ENCODE measurements around the gene ETV6.

DNA sequence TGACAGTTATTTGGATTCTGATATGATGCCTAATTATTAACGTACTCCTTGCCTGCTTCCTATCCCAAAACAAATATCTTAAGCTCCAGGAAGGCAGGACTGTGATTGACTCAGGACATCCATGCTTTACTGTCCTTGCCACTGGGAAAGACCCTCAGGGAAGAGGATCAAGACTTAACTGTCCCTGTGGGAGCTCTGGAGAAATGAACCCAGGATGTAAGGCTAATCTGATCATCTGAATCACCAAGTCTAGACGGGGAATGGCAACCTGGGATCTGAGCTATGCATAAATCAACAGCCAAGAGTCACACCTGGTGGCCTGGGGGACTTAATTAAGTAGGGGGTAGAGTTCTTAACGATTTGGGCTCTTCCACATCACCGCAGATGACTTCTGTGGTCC, 268.0 kb downstream of the ETV6 start:
- TF ChIP-seq, protein P1, sequence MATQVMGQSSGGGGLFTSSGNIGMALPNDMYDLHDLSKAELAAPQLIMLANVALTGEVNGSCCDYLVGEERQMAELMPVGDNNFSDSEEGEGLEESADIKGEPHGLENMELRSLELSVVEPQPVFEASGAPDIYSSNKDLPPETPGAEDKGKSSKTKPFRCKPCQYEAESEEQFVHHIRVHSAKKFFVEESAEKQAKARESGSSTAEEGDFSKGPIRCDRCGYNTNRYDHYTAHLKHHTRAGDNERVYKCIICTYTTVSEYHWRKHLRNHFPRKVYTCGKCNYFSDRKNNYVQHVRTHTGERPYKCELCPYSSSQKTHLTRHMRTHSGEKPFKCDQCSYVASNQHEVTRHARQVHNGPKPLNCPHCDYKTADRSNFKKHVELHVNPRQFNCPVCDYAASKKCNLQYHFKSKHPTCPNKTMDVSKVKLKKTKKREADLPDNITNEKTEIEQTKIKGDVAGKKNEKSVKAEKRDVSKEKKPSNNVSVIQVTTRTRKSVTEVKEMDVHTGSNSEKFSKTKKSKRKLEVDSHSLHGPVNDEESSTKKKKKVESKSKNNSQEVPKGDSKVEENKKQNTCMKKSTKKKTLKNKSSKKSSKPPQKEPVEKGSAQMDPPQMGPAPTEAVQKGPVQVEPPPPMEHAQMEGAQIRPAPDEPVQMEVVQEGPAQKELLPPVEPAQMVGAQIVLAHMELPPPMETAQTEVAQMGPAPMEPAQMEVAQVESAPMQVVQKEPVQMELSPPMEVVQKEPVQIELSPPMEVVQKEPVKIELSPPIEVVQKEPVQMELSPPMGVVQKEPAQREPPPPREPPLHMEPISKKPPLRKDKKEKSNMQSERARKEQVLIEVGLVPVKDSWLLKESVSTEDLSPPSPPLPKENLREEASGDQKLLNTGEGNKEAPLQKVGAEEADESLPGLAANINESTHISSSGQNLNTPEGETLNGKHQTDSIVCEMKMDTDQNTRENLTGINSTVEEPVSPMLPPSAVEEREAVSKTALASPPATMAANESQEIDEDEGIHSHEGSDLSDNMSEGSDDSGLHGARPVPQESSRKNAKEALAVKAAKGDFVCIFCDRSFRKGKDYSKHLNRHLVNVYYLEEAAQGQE (IDR thresholded peaks at IDR 0.05; ENCODE audit: insufficient read depth in 1 of 2, low read depth in 2 of 2, low read length in 2 of 2), result no peak
- no peak for TF ChIP-seq POLR2AphosphoS5 (IDR thresholded peaks at IDR 0.05; ENCODE audit: low read depth, low read length)
